ENCODE data around the gene ZSWIM6. TPM values are rescaled to one million over a fixed set of nuclear protein-coding genes. Genes with fewer than 3 reads are reported as not detected.

Gene ZSWIM6
- total RNA-seq, 2 experiments from 2014 or later = 0.06 to 0.17 TPM

GRCh38 chr5:61496860-61497259 lies 164.8 kb downstream of the ZSWIM6 start:
- DNase-seq (ENCODE audit: low spot score) = no peak
- Histone ChIP-seq H4K20me1 (ENCODE audit: insufficient read depth, low read length) (no peaks in the 10 kb centered on the region), H3K36me3 (ENCODE audit: insufficient read depth, low read length) (no peaks in the 10 kb centered on the region), H3K27ac (ENCODE audit: low read depth, low read length, poor library complexity, severe bottlenecking) (no peak overlapping the region), H3K79me2 (ENCODE audit: insufficient read depth, low read depth, low read length) (no peaks in the 10 kb centered on the region), H3K9me2 (ENCODE audit: insufficient read depth, low read length) (no peaks in the 10 kb centered on the region), H3K4me3 (ENCODE audit: low read depth, low read length, poor library complexity, severe bottlenecking) (no peak overlapping the region), H3K9me3 (ENCODE audit: low read length) (no peaks in the 10 kb centered on the region), H2AFZ (ENCODE audit: low read length) (no peak overlapping the region), H3K4me2 (ENCODE audit: low read length) (no peak overlapping the region), H3K4me1 (ENCODE audit: insufficient read depth, low read length, poor library complexity, severe bottlenecking) (no peaks in the 10 kb centered on the region)
- TF ChIP-seq EZH2phosphoT487 (IDR thresholded peaks at IDR 0.05; ENCODE audit: borderline replicate concordance, low read depth, low read length) = no peak
- TF ChIP-seq, protein P1, sequence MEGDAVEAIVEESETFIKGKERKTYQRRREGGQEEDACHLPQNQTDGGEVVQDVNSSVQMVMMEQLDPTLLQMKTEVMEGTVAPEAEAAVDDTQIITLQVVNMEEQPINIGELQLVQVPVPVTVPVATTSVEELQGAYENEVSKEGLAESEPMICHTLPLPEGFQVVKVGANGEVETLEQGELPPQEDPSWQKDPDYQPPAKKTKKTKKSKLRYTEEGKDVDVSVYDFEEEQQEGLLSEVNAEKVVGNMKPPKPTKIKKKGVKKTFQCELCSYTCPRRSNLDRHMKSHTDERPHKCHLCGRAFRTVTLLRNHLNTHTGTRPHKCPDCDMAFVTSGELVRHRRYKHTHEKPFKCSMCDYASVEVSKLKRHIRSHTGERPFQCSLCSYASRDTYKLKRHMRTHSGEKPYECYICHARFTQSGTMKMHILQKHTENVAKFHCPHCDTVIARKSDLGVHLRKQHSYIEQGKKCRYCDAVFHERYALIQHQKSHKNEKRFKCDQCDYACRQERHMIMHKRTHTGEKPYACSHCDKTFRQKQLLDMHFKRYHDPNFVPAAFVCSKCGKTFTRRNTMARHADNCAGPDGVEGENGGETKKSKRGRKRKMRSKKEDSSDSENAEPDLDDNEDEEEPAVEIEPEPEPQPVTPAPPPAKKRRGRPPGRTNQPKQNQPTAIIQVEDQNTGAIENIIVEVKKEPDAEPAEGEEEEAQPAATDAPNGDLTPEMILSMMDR (conservative IDR thresholded peaks at IDR 0.05; ENCODE audit: low read length) = no peak
- ChIA-PET POLR2A (interaction anchor here (0.7 kb wide), 3 partner anchors 29 to 585 kb away, joined by 3 to 5 read pairs (median 3); no protein-coding TSS in a partner anchor), CTCF (ENCODE audit: unreplicated experiment) (no interaction called here)
- BruUV-seq (replicated peaks) = no TSS peak
- intact Hi-C loops (cut with micrococcal nuclease; ENCODE audit: unreplicated experiment) = no loop called here

- Histone ChIP-seq H3K79me2 (ENCODE audit: insufficient read depth, low read depth, low read length) (no peaks in the 10 kb centered on the region), H3K4me3 (ENCODE audit: low read depth, low read length, poor library complexity, severe bottlenecking) (no peak overlapping the region), H3K9me3 (ENCODE audit: low read length) (no peaks in the 10 kb centered on the region), H4K20me1 (ENCODE audit: insufficient read depth, low read length) (no peaks in the 10 kb centered on the region), H3K4me1 (ENCODE audit: insufficient read depth, low read length, poor library complexity, severe bottlenecking) (no peaks in the 10 kb centered on the region), H3K27ac (ENCODE audit: low read depth, low read length, poor library complexity, severe bottlenecking) (no peak overlapping the region), H3K9me2 (ENCODE audit: insufficient read depth, low read length) (no peaks in the 10 kb centered on the region), H2AFZ (ENCODE audit: low read length) (no peak overlapping the region), H3K36me3 (ENCODE audit: insufficient read depth, low read length) (no peaks in the 10 kb centered on the region), H3K4me2 (ENCODE audit: low read length) (no peak overlapping the region)
- no peak for DNase-seq (ENCODE audit: low spot score)
- CTCF ChIA-PET (ENCODE audit: unreplicated experiment) = no interaction called here
- POLR2A ChIA-PET = interaction anchor here (1.2 kb wide), 1 partner anchor 13 kb away, joined by 3 read pairs; no protein-coding TSS in a partner anchor
- intact Hi-C loops (cut with micrococcal nuclease; ENCODE audit: unreplicated experiment) = no loop called here
- BruUV-seq (replicated peaks) = no TSS peak
- TF ChIP-seq, protein P1 (conservative IDR thresholded peaks at IDR 0.05; ENCODE audit: low read length) = no peak
- TF ChIP-seq EZH2phosphoT487 (IDR thresholded peaks at IDR 0.05; ENCODE audit: borderline replicate concordance, low read depth, low read length) = no peak
Measured at GRCh38 chr5:61498121-61498520, 166.1 kb downstream of the ZSWIM6 start.

- TF ChIP-seq EZH2phosphoT487 (IDR thresholded peaks at IDR 0.05; ENCODE audit: borderline replicate concordance, low read depth, low read length) = no peak
- TF ChIP-seq, protein P1 (conservative IDR thresholded peaks at IDR 0.05; ENCODE audit: low read length) = no peak
- H3K4me2 ChIP-seq (ENCODE audit: low read length) = no peak overlapping the region
- DNase-seq (ENCODE audit: low spot score) = no peak
- ChIA-PET POLR2A (no interaction called here), CTCF (ENCODE audit: unreplicated experiment) (no interaction called here)
- H3K36me3 ChIP-seq (ENCODE audit: insufficient read depth, low read length) = no peaks in the 10 kb centered on the region
- H3K9me2 ChIP-seq (ENCODE audit: insufficient read depth, low read length) = no peaks in the 10 kb centered on the region
- H3K79me2 ChIP-seq (ENCODE audit: insufficient read depth, low read depth, low read length) = no peaks in the 10 kb centered on the region
- no peaks in the 10 kb centered on the region for H3K4me1 ChIP-seq (ENCODE audit: insufficient read depth, low read length, poor library complexity, severe bottlenecking)
- no peaks in the 10 kb centered on the region for H3K9me3 ChIP-seq (ENCODE audit: low read length)
- no peak overlapping the region for H2AFZ ChIP-seq (ENCODE audit: low read length)
- H3K4me3 ChIP-seq (ENCODE audit: low read depth, low read length, poor library complexity, severe bottlenecking) = no peak overlapping the region
- no peaks in the 10 kb centered on the region for H4K20me1 ChIP-seq (ENCODE audit: insufficient read depth, low read length)
- H3K27ac ChIP-seq (ENCODE audit: low read depth, low read length, poor library complexity, severe bottlenecking) = no peak overlapping the region
- intact Hi-C loops (cut with micrococcal nuclease; ENCODE audit: unreplicated experiment) = no loop called here
- BruUV-seq (replicated peaks) = no TSS peak
Measured at GRCh38 chr5:61501971-61502370, 169.9 kb downstream of the ZSWIM6 start.
